Keratinocyte (primary cell): ENCODE results near the gene MGLL. TPM values are rescaled to one million over a fixed set of nuclear protein-coding genes. Genes with fewer than 3 reads are reported as not detected.

Experiments used
- DNase-seq: peaks from one replicate; pipeline ENCODE4 v3.0.0-alpha.2; 2011; ENCODE audit warnings: low read depth, missing footprints, low spot score
- FAIRE-seq: peaks from 2 replicates; lab custom pipeline; 2011; peaks lifted over from hg19 to GRCh38; lab: Jason Lieb, UNC
- H2AFZ ChIP-seq: 2 replicates; pipeline ENCODE4 v1.6.0; 2012; ENCODE audit warnings: low read length, control low read depth, inconsistent platforms; ENCODE audit not compliant: control insufficient read depth
- H3K27ac ChIP-seq: 2 replicates; pipeline ENCODE4 v1.5.1; 2011; ENCODE audit warnings: low read length; ENCODE audit not compliant: control insufficient read depth, insufficient read depth
- H3K27me3 ChIP-seq: 3 replicates; pipeline ENCODE4 v1.6.0; 2011; ENCODE audit warnings: low read length; ENCODE audit not compliant: control insufficient read depth, insufficient read depth; ENCODE audit errors: extremely low read depth
- H3K36me3 ChIP-seq, 2 experiments: 2 replicates in 1 of 2; 3 replicates in 1 of 2; pipeline ENCODE4 v1.5.1; 2011; ENCODE audit warnings: low read length in 2 of 2, mild to moderate bottlenecking in 1 of 2; ENCODE audit not compliant: control insufficient read depth in 2 of 2, insufficient read depth in 2 of 2; ENCODE audit errors: extremely low read depth in 1 of 2
- H3K4me1 ChIP-seq: 3 replicates; pipeline ENCODE4 v1.5.1; 2011; ENCODE audit warnings: low read length; ENCODE audit not compliant: control insufficient read depth, insufficient read depth; ENCODE audit errors: extremely low read depth
- H3K4me2 ChIP-seq: 3 replicates; pipeline ENCODE4 v1.6.0; 2011; ENCODE audit warnings: low read depth, low read length; ENCODE audit not compliant: control insufficient read depth, insufficient read depth; ENCODE audit errors: extremely low read depth
- H3K4me3 ChIP-seq, 3 experiments: fragments of 200-600 bp in 1 of 3; sonication (generic) in 1 of 3; 2 replicates in 2 of 3; 3 replicates in 1 of 3; pipeline ENCODE4 v1.5.1; 2011 to 2016; ENCODE audit warnings: low read length in 3 of 3, mild to moderate bottlenecking in 3 of 3, control low read depth in 2 of 3, inconsistent platforms in 1 of 3, low read depth in 1 of 3, mixed read lengths in 1 of 3, mixed run types in 1 of 3, moderate library complexity in 1 of 3; ENCODE audit not compliant: control insufficient read depth in 2 of 3, insufficient read depth in 2 of 3; ENCODE audit errors: extremely low read depth in 1 of 3
- H3K79me2 ChIP-seq: 2 replicates; pipeline ENCODE4 v1.6.0; 2012; ENCODE audit warnings: low read length; ENCODE audit not compliant: control insufficient read depth, insufficient read depth
- H3K9ac ChIP-seq: 3 replicates; pipeline ENCODE4 v1.6.0; 2011; ENCODE audit warnings: low read length; ENCODE audit not compliant: control insufficient read depth, insufficient read depth; ENCODE audit errors: extremely low read depth
- H3K9me1 ChIP-seq: 3 replicates; pipeline ENCODE4 v1.6.0; 2011; ENCODE audit warnings: low read length; ENCODE audit not compliant: control insufficient read depth, insufficient read depth; ENCODE audit errors: extremely low read depth
- H3K9me3 ChIP-seq: 2 replicates; pipeline ENCODE4 v1.5.1; 2012; ENCODE audit warnings: low read depth, low read length; ENCODE audit not compliant: control insufficient read depth
- H4K20me1 ChIP-seq: 3 replicates; pipeline ENCODE4 v1.6.0; 2011; ENCODE audit warnings: low read length; ENCODE audit not compliant: control insufficient read depth, insufficient read depth; ENCODE audit errors: extremely low read depth
- CTCF ChIP-seq, 3 experiments: IDR thresholded peaks in 1 of 3; conservative IDR thresholded peaks in 1 of 3; optimal IDR thresholded peaks in 1 of 3; 2 replicates in 2 of 3; 3 replicates in 1 of 3; pipeline versions ENCODE3 to v1.5.1; 2011; ENCODE audit warnings: low read length in 3 of 3, mild to moderate bottlenecking in 3 of 3, moderate library complexity in 2 of 3, control low read depth in 1 of 3, inconsistent platforms in 1 of 3; ENCODE audit not compliant: insufficient read depth in 2 of 3; ENCODE audit errors: extremely low read depth in 1 of 3
- EZH2 ChIP-seq: IDR thresholded peaks from one replicate; pipeline ENCODE4 v1.6.1; 2012; ENCODE audit warnings: inconsistent platforms, mild to moderate bottlenecking, low read length, moderate library complexity
- dilution Hi-C: fragments of 300-500 bp; cut with MboI; formaldehyde crosslinking; loops from one replicate; pipeline ENCODE4 v1.7.0; 2020; ENCODE audit warnings: low sequenced_read_pairs; ENCODE audit not compliant: extremely low pct_ligation_motif_present
- polyA plus RNA-seq, 5 experiments: library from polyadenylated mRNA; depleted of rRNA in 3 of 5; stranded (reverse) in 3 of 5; stranded (forward) in 1 of 5; unstranded in 1 of 5; fragments of >200 nt; gene quantifications; 1 replicate in 1 of 5; 2 replicates in 3 of 5; 3 replicates in 1 of 5; pipeline versions ENCODE4 v1.2.1 to v1.2.3, GENCODE V29; 2011 to 2012; ENCODE audit warnings: missing spikeins in 2 of 5, low read depth in 1 of 5, low replicate concordance in 1 of 5

Gene MGLL
- polyA plus RNA-seq, 1 donor (not counting 4 experiments of a cell fraction or from before 2014, with no cell fraction given), result 17.8 TPM

GRCh38 chr3:127691974-127692373 is 130.3 kb downstream of the MGLL start:
- FAIRE-seq (no peak), DNase-seq (no peak)
- H3K9me1 ChIP-seq, result no peaks in the 10 kb centered on the region
- no peak overlapping the region for H2AFZ ChIP-seq
- H4K20me1 ChIP-seq, result no peaks in the 10 kb centered on the region
- H3K4me1 ChIP-seq, result peaks cover 35% of the 10 kb centered on the region
- H3K27me3 ChIP-seq, result no peaks in the 10 kb centered on the region
- H3K4me3 ChIP-seq, result no peak overlapping the region
- TF ChIP-seq CTCF (optimal IDR thresholded peaks at IDR 0.05 in 1 of 3, IDR thresholded peaks at IDR 0.05 in 1 of 3, conservative IDR thresholded peaks at IDR 0.05 in 1 of 3; ENCODE audit: extremely low read depth in 1 of 3, insufficient read depth in 2 of 3, low read length in 3 of 3), result no peak
- no peak for TF ChIP-seq EZH2
- H3K4me2 ChIP-seq, result no peak overlapping the region
- no peaks in the 10 kb centered on the region for H3K79me2 ChIP-seq
- no peak overlapping the region for H3K9ac ChIP-seq
- dilution Hi-C loops, result no loop called here
- H3K9me3 ChIP-seq, result no peaks in the 10 kb centered on the region
- no peak overlapping the region for H3K27ac ChIP-seq
- H3K36me3 ChIP-seq, result no peaks in the 10 kb centered on the region

- no peak overlapping the region for H3K4me2 ChIP-seq
- FAIRE-seq (no peak), DNase-seq (no peak)
- H3K4me1 ChIP-seq, result peaks cover 30% of the 10 kb centered on the region
- H3K4me3 ChIP-seq, result no peak overlapping the region
- no peak overlapping the region for H2AFZ ChIP-seq
- no peaks in the 10 kb centered on the region for H3K79me2 ChIP-seq
- H3K9me1 ChIP-seq, result no peaks in the 10 kb centered on the region
- no peaks in the 10 kb centered on the region for H3K36me3 ChIP-seq
- no peak overlapping the region for H3K27ac ChIP-seq
- H3K9me3 ChIP-seq, result no peaks in the 10 kb centered on the region
- no peaks in the 10 kb centered on the region for H3K27me3 ChIP-seq
- dilution Hi-C loops, result no loop called here
- no peaks in the 10 kb centered on the region for H4K20me1 ChIP-seq
- H3K9ac ChIP-seq, result no peak overlapping the region
- no peak for TF ChIP-seq EZH2
- TF ChIP-seq CTCF (optimal IDR thresholded peaks at IDR 0.05 in 1 of 3, IDR thresholded peaks at IDR 0.05 in 1 of 3, conservative IDR thresholded peaks at IDR 0.05 in 1 of 3; ENCODE audit: extremely low read depth in 1 of 3, insufficient read depth in 2 of 3, low read length in 3 of 3), result no peak
Measured at GRCh38 chr3:127691489-127691888, 130.8 kb downstream of the MGLL start.
